ENCODE results near the gene RFC2.

GRCh38 chr7:74225400-74225799 is 28.8 kb downstream of the RFC2 start:
- TF ChIP-seq RAD51 (IDR thresholded peaks at IDR 0.05) = no peak
- TF ChIP-seq IRF5 (IDR thresholded peaks at IDR 0.05; ENCODE audit: borderline replicate concordance) = no peak
- TF ChIP-seq RAD21 (IDR thresholded peaks at IDR 0.05; ENCODE audit: insufficient read depth, low read depth, low read length) = no peak
- TF ChIP-seq MYC (IDR thresholded peaks at IDR 0.05; ENCODE audit: insufficient read depth, insufficient read length, insufficient replicate concordance, low read length, severe bottlenecking) = no peak
